Astrocyte (in vitro differentiated cells and primary cell): ENCODE measurements around the gene CD4. TPM values are rescaled to one million over a fixed set of nuclear protein-coding genes. Genes with fewer than 3 reads are reported as not detected.

ENCODE experiments used
- DNase-seq: peaks from one replicate; pipeline ENCODE4 v3.0.0-alpha.2; 2010; ENCODE audit warnings: low read depth
- FAIRE-seq: peaks from 2 replicates; lab custom pipeline; 2011; peaks lifted over from hg19 to GRCh38; lab: Jason Lieb, UNC
- H2AFZ ChIP-seq: 2 replicates; pipeline ENCODE4 v1.6.0; 2012; ENCODE audit warnings: low read depth, low read length, inconsistent platforms
- H3K27ac ChIP-seq: 2 replicates; pipeline ENCODE4 v1.5.1; 2011; ENCODE audit warnings: low read depth, low read length, inconsistent platforms
- H3K27me3 ChIP-seq: 2 replicates; pipeline ENCODE4 v1.6.0; 2011; ENCODE audit warnings: low read length, inconsistent platforms; ENCODE audit not compliant: insufficient read depth
- H3K36me3 ChIP-seq: 2 replicates; pipeline ENCODE4 v1.5.1; 2011; ENCODE audit warnings: low read length, inconsistent platforms; ENCODE audit not compliant: insufficient read depth
- H3K4me1 ChIP-seq: 2 replicates; pipeline ENCODE4 v1.5.1; 2011; ENCODE audit warnings: low read length, inconsistent platforms; ENCODE audit not compliant: insufficient read depth
- H3K4me2 ChIP-seq: 2 replicates; pipeline ENCODE4 v1.6.0; 2012; ENCODE audit warnings: low read length, inconsistent platforms
- H3K4me3 ChIP-seq: 2 replicates; pipeline ENCODE4 v1.5.1; 2011; ENCODE audit warnings: low read depth, mild to moderate bottlenecking, low read length, inconsistent platforms; ENCODE audit not compliant: insufficient read depth
- H3K79me2 ChIP-seq: 2 replicates; pipeline ENCODE4 v1.6.0; 2012; ENCODE audit warnings: mild to moderate bottlenecking, low read length, inconsistent platforms; ENCODE audit not compliant: insufficient read depth
- H3K9ac ChIP-seq: 2 replicates; pipeline ENCODE4 v1.6.0; 2012; ENCODE audit warnings: mild to moderate bottlenecking, low read length, inconsistent platforms
- H3K9me3 ChIP-seq: 2 replicates; pipeline ENCODE4 v1.5.1; 2012; ENCODE audit warnings: low read depth, mild to moderate bottlenecking, low read length, inconsistent platforms; ENCODE audit not compliant: insufficient read depth
- H4K20me1 ChIP-seq: 2 replicates; pipeline ENCODE4 v1.6.0; 2012; ENCODE audit warnings: low read length, inconsistent platforms; ENCODE audit not compliant: insufficient read depth
- H3K27ac Mint-ChIP-seq: one replicate; pipeline ENCODE4 v1.8.0; 2021; ENCODE audit warnings: mild to moderate bottlenecking, mixed read lengths; ENCODE audit not compliant: unreplicated experiment
- H3K27me3 Mint-ChIP-seq: one replicate; pipeline ENCODE4 v1.8.0; 2021; ENCODE audit warnings: low read depth, mixed read lengths; ENCODE audit not compliant: unreplicated experiment
- H3K36me3 Mint-ChIP-seq: one replicate; pipeline ENCODE4 v1.8.0; 2021; ENCODE audit warnings: low read depth, mixed read lengths; ENCODE audit not compliant: unreplicated experiment
- H3K4me1 Mint-ChIP-seq: one replicate; pipeline ENCODE4 v1.8.0; 2021; ENCODE audit warnings: low read depth, mixed read lengths; ENCODE audit not compliant: unreplicated experiment
- H3K4me3 Mint-ChIP-seq: one replicate; pipeline ENCODE4 v1.8.0; 2021; ENCODE audit warnings: mild to moderate bottlenecking, moderate library complexity, mixed read lengths; ENCODE audit not compliant: unreplicated experiment
- H3K9me3 Mint-ChIP-seq: one replicate; pipeline ENCODE4 v1.8.0; 2021; ENCODE audit warnings: mild to moderate bottlenecking, mixed read lengths; ENCODE audit not compliant: unreplicated experiment
- EZH2 ChIP-seq: IDR thresholded peaks from 2 replicates; pipeline ENCODE4 v1.6.1; 2012; ENCODE audit warnings: mild to moderate bottlenecking, low read length, inconsistent platforms; ENCODE audit not compliant: insufficient read depth
- total RNA-seq: library from RNA; stranded (reverse); gene quantifications from 2 replicates; pipeline ENCODE4 v1.2.1, GENCODE V29; 2021
- TF ChIP-seq, protein P1 (sequence below): IDR thresholded peaks from 2 replicates; pipeline ENCODE4 v1.5.1; 2011; ENCODE audit warnings: low read depth, mild to moderate bottlenecking, inconsistent platforms, low read length, moderate library complexity; ENCODE audit not compliant: insufficient read depth

CD4 gene
- total RNA-seq, 1 donor from 2014 or later: 0.54 TPM

DNA sequence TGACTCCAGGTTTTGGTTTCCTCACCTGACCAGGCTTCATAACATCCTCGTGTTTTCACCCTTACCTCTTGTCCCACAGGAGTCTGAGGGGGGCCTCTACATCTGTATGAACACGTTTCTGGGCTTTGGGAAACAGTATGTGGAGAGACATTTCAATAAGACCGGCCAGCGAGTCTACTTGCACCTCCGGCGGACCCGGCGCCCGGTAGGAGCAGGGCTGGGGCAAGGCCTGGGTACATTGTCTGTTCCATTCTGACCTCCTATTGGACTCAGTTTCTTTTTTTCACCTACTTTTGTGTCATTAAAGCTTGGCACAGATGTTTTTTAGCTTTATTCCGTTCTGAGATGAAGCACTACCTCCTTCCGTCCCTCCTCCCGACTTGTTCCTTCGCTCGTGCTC is 66.0 kb downstream of the CD4 start:
- TF ChIP-seq EZH2: no peak
- TF ChIP-seq, protein P1, sequence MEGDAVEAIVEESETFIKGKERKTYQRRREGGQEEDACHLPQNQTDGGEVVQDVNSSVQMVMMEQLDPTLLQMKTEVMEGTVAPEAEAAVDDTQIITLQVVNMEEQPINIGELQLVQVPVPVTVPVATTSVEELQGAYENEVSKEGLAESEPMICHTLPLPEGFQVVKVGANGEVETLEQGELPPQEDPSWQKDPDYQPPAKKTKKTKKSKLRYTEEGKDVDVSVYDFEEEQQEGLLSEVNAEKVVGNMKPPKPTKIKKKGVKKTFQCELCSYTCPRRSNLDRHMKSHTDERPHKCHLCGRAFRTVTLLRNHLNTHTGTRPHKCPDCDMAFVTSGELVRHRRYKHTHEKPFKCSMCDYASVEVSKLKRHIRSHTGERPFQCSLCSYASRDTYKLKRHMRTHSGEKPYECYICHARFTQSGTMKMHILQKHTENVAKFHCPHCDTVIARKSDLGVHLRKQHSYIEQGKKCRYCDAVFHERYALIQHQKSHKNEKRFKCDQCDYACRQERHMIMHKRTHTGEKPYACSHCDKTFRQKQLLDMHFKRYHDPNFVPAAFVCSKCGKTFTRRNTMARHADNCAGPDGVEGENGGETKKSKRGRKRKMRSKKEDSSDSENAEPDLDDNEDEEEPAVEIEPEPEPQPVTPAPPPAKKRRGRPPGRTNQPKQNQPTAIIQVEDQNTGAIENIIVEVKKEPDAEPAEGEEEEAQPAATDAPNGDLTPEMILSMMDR: no peak
- Mint-ChIP-seq H3K36me3 (peaks cover 16% of the 10 kb centered on the region), H3K27ac (peak overlapping the region; percentile 18), H3K27me3 (no peaks in the 10 kb centered on the region), H3K4me3 (no peak overlapping the region), H3K4me1 (peaks cover 12% of the 10 kb centered on the region), H3K9me3 (no peaks in the 10 kb centered on the region)
- H3K4me2 ChIP-seq: no peak overlapping the region
- H3K4me1 ChIP-seq: peaks cover 18% of the 10 kb centered on the region
- DNase-seq (no peak), FAIRE-seq (no peak)
- H3K9me3 ChIP-seq: no peaks in the 10 kb centered on the region
- H3K36me3 ChIP-seq: peaks cover 31% of the 10 kb centered on the region
- H3K9ac ChIP-seq: no peak overlapping the region
- no peaks in the 10 kb centered on the region for H3K27me3 ChIP-seq
- H3K27ac ChIP-seq: no peak overlapping the region
- no peak overlapping the region for H2AFZ ChIP-seq
- peaks cover 24% of the 10 kb centered on the region for H4K20me1 ChIP-seq
- H3K79me2 ChIP-seq: peaks cover 38% of the 10 kb centered on the region
- no peak overlapping the region for H3K4me3 ChIP-seq

DNA sequence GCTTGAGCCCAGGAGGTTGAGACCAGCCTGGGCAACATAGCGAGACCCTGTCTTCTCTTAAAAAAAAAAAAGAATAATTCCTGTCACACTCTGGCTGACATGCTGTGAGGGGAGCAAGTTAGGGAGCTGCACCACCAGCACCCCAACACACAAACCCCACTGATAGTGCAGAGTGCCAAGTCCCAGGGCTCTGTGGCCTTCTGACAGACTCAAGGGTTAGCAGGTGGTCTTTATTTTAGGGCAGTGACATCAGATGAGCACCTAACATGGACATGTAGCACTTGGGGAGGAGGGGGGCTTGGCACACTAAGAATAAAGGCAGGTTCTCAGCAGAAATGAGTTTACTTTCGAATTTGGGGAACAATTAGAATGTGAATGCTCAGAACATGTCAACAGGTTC is 69.5 kb downstream of the CD4 start:
- Histone ChIP-seq H2AFZ (no peak overlapping the region), H3K4me1 (peaks cover 1% of the 10 kb centered on the region), H3K4me2 (no peak overlapping the region), H3K36me3 (peaks cover 42% of the 10 kb centered on the region), H3K9ac (no peak overlapping the region), H3K27ac (no peak overlapping the region), H3K27me3 (no peaks in the 10 kb centered on the region), H4K20me1 (peaks cover 11% of the 10 kb centered on the region), H3K9me3 (no peaks in the 10 kb centered on the region), H3K4me3 (no peak overlapping the region), H3K79me2 (peaks cover 21% of the 10 kb centered on the region)
- peaks cover 7% of the 10 kb centered on the region for H3K4me1 Mint-ChIP-seq
- H3K4me3 Mint-ChIP-seq: no peak overlapping the region
- peaks cover 23% of the 10 kb centered on the region for H3K36me3 Mint-ChIP-seq
- no peaks in the 10 kb centered on the region for H3K27me3 Mint-ChIP-seq
- no peak overlapping the region for H3K27ac Mint-ChIP-seq
- FAIRE-seq: no peak
- DNase-seq: no peak
- no peak for TF ChIP-seq EZH2
- TF ChIP-seq, protein P1: no peak
- H3K9me3 Mint-ChIP-seq: no peaks in the 10 kb centered on the region

DNA sequence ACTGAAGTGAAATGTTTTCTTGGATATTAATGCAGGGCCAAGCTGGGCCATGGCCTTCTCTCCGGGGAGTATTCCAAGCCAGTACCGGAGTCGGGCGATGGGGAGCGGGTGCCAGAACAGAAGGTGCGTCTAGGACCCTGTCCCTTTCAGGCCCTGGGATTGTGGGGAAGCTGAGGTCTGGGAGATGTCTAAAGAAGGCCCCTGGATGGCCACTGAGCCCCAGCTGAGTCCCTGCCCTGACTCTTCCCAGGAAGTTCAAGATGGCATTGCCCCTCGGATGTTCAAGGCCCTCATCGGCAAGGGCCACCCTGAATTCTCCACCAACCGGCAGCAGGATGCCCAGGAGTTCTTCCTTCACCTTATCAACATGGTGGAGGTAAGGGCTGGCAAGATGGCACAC is 70.8 kb downstream of the CD4 start:
- no peak overlapping the region for H3K9ac ChIP-seq
- no peak overlapping the region for H3K4me3 ChIP-seq
- Mint-ChIP-seq H3K4me1 (peaks cover 2% of the 10 kb centered on the region), H3K27me3 (no peaks in the 10 kb centered on the region), H3K27ac (no peak overlapping the region), H3K9me3 (no peaks in the 10 kb centered on the region), H3K4me3 (no peak overlapping the region), H3K36me3 (peaks cover 32% of the 10 kb centered on the region)
- H3K4me2 ChIP-seq: no peak overlapping the region
- no peaks in the 10 kb centered on the region for H3K27me3 ChIP-seq
- H3K79me2 ChIP-seq: peaks cover 8% of the 10 kb centered on the region
- H3K9me3 ChIP-seq: no peaks in the 10 kb centered on the region
- no peak overlapping the region for H2AFZ ChIP-seq
- peaks cover 46% of the 10 kb centered on the region for H3K36me3 ChIP-seq
- TF ChIP-seq, protein P1: no peak
- no peak for TF ChIP-seq EZH2
- no peaks in the 10 kb centered on the region for H3K4me1 ChIP-seq
- no peak for DNase-seq
- H3K27ac ChIP-seq: no peak overlapping the region
- peaks cover 5% of the 10 kb centered on the region for H4K20me1 ChIP-seq
- no peak for FAIRE-seq
